ENCODE measurements around the gene CUBN.
A peak's percentile ranks its signal among the peaks of the same experiment; 100 is the strongest.

Gene CUBN

DNA sequence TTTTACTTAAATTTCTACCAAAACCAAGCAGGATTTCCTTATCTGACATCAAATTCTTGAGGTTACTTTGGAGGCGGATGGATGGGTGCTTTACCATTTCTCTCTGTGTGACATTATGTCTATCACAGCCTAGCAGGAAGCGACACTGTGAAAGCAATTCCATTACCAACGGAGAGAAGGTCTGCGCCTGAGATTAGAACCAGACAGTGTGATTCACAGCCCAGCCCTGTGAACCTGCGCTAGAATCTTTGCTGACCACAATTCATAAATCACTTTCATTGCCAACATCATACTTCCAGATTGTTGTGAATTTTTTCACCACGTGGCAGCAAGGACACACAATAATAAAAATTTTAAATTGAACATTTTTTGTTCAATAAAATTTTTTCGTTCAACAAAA lies 126.5 kb downstream of the CUBN start:
- Histone ChIP-seq H3K27me3 (ENCODE audit: insufficient read depth, low read length) (no peaks in the 10 kb centered on the region), H3K36me3 (ENCODE audit: insufficient read depth, low read length) (no peaks in the 10 kb centered on the region), H2AFZ (ENCODE audit: low read length, unreplicated experiment) (no peak overlapping the region), H3K79me2 (ENCODE audit: control insufficient read depth, insufficient read depth, low read length, unreplicated experiment) (no peaks in the 10 kb centered on the region), H3K4me1 (ENCODE audit: control insufficient read depth, insufficient read depth, low read length, unreplicated experiment) (peaks cover 49% of the 10 kb centered on the region), H3K27ac (ENCODE audit: low read depth, low read length) (peak overlapping the region; percentile 100), H3K4me3 (ENCODE audit: low read depth, low read length) (peak overlapping the region; percentile 31; the same call in 1 of the 2 replicates)

DNA sequence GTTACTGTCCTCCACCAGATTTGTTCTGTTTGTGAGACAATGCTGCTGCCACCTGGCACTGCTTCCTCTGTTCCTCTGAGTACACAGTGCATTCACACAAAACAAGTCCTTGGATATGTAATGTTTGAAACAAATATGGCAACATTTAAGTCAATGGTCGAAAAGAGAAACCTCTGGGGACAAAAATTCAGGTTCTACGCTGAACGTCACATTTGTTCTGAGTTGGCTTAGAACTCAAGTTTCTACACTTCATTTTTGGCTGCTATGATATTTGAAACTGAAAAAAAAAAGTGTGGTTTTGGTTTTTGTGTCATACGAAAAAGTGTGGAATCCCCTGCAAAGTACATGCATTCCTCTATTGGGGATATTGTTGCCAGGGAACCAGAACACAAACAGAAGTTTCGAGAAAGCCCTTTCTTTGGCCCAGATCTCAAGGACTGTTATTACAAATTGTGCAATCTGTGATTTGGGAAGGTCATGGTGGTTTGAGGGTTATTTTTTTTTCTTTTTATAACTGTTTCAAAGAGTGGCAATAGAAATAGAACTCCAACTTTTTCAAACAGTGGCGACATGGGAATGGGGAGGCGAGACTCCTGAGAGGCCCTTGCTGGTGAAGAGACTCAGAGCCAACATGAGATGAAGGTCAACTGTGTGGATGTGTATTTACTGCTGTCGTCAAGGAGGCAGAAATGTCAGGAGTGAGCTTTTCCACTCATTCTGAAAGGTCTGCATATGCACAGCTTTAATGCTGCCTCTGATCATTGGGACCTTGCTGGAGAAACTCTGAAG lies 127.5 kb downstream of the CUBN start:
- no peaks in the 10 kb centered on the region for H3K79me2 ChIP-seq (ENCODE audit: control insufficient read depth, insufficient read depth, low read length, unreplicated experiment)
- no peaks in the 10 kb centered on the region for H3K36me3 ChIP-seq (ENCODE audit: insufficient read depth, low read length)
- peak overlapping the region; percentile 100 for H3K27ac ChIP-seq (ENCODE audit: low read depth, low read length)
- H3K4me1 ChIP-seq (ENCODE audit: control insufficient read depth, insufficient read depth, low read length, unreplicated experiment) = peaks cover 45% of the 10 kb centered on the region
- H3K27me3 ChIP-seq (ENCODE audit: insufficient read depth, low read length) = no peaks in the 10 kb centered on the region
- peak overlapping the region; percentile 49; the same call in 1 of the 2 replicates for H3K4me3 ChIP-seq (ENCODE audit: low read depth, low read length)
- no peak overlapping the region for H2AFZ ChIP-seq (ENCODE audit: low read length, unreplicated experiment)

DNA sequence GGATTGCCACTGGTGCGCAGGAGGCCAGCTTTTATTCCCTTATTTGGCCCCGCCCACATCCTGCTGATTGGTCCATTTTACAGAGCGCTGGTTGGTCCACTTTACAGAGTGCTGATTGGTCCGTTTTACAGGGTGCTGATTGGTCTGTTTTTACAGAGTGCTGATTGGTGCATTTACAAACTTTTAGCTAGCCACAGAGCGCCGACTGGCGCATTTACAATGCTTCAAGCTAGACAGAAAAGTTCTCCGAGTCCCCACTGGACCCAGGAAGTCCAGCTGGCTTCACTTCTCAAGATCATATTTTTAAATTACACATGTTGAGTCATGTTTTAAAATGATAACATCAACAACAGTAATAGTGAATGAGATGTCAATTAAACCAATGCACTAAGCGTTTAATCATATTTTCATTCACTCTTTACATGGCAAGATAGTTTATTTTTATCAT lies 128.3 kb downstream of the CUBN start:
- peak overlapping the region; percentile 100 for H3K27ac ChIP-seq (ENCODE audit: low read depth, low read length)
- peak overlapping the region; percentile 49; the same call in 1 of the 2 replicates for H3K4me3 ChIP-seq (ENCODE audit: low read depth, low read length)
- peaks cover 52% of the 10 kb centered on the region for H3K4me1 ChIP-seq (ENCODE audit: control insufficient read depth, insufficient read depth, low read length, unreplicated experiment)
- no peaks in the 10 kb centered on the region for H3K36me3 ChIP-seq (ENCODE audit: insufficient read depth, low read length)
- no peak overlapping the region for H2AFZ ChIP-seq (ENCODE audit: low read length, unreplicated experiment)
- H3K79me2 ChIP-seq (ENCODE audit: control insufficient read depth, insufficient read depth, low read length, unreplicated experiment) = no peaks in the 10 kb centered on the region
- H3K27me3 ChIP-seq (ENCODE audit: insufficient read depth, low read length) = no peaks in the 10 kb centered on the region

DNA sequence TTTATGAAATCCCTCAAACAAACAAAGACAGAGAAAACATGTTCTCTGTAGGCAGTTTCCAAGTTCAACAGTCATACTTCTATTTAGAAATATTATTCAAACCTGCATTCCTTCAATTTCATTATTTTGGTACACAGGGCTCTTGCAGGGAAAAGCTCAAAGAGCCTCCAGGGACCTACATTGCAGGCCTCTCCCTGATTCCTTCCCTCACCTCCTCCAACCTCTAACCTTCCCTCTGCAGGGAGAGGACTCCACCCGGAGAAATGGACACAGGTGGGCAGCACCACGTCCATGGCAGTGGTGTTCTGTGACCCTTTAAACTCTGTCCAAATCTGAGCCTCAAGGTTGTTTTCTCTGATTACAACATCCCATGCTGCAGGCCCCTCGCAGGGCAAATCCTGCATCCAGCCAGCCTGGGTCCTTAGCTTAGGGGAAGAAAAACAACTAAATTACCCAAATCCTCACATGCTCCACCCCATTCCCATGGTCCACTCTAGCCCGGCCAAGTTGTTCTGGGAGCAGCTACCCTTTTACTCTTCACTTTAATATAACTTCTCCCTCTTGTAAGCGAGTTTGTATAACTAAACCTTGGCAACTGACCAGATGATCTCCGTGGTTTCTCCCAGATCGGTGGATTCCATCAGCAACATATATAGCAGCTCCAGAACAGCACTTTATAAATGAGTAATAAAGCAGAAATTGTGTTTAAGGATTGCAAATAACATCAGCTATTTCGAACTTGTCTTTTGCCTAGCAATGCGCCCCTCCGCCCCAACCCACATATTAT lies 129.8 kb downstream of the CUBN start:
- Histone ChIP-seq H3K27ac (ENCODE audit: low read depth, low read length) (peak overlapping the region; percentile 100), H3K36me3 (ENCODE audit: insufficient read depth, low read length) (no peaks in the 10 kb centered on the region), H2AFZ (ENCODE audit: low read length, unreplicated experiment) (no peak overlapping the region)

DNA sequence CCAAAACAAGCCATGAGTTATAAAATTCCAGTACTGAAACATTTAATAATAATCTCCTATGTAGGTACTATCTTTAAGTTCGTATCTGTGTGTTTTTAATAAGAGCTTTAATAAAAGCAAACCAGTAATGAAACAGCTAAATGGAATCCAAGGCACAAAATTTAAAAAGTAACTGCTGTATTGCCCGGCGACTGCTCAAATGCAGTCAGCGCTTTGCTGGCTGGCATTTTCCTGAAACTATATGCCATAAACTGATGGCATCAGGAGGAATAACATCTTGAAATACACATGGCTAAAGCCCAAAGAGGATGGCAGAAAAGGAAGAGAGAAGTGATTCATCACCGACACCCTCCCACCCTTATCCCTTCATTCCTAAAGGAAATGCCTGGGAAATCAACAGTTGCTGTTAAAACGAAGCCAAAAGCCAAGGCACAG lies 133.1 kb downstream of the CUBN start:
- Histone ChIP-seq H3K27me3 (ENCODE audit: insufficient read depth, low read length) (no peaks in the 10 kb centered on the region), H3K4me3 (ENCODE audit: low read depth, low read length) (peak overlapping the region; percentile 29), H3K27ac (ENCODE audit: low read depth, low read length) (peak overlapping the region; percentile 93), H3K36me3 (ENCODE audit: insufficient read depth, low read length) (no peaks in the 10 kb centered on the region), H3K79me2 (ENCODE audit: control insufficient read depth, insufficient read depth, low read length, unreplicated experiment) (no peaks in the 10 kb centered on the region), H2AFZ (ENCODE audit: low read length, unreplicated experiment) (peak overlapping the region; percentile 26), H3K4me1 (ENCODE audit: control insufficient read depth, insufficient read depth, low read length, unreplicated experiment) (peaks cover 40% of the 10 kb centered on the region)

More for the DNA sequence above, 129.8 kb downstream of the CUBN start:
- Histone ChIP-seq H3K4me3 (ENCODE audit: low read depth, low read length) (no peak overlapping the region), H3K27me3 (ENCODE audit: insufficient read depth, low read length) (no peaks in the 10 kb centered on the region), H3K4me1 (ENCODE audit: control insufficient read depth, insufficient read depth, low read length, unreplicated experiment) (peaks cover 58% of the 10 kb centered on the region), H3K79me2 (ENCODE audit: control insufficient read depth, insufficient read depth, low read length, unreplicated experiment) (no peaks in the 10 kb centered on the region)

DNA sequence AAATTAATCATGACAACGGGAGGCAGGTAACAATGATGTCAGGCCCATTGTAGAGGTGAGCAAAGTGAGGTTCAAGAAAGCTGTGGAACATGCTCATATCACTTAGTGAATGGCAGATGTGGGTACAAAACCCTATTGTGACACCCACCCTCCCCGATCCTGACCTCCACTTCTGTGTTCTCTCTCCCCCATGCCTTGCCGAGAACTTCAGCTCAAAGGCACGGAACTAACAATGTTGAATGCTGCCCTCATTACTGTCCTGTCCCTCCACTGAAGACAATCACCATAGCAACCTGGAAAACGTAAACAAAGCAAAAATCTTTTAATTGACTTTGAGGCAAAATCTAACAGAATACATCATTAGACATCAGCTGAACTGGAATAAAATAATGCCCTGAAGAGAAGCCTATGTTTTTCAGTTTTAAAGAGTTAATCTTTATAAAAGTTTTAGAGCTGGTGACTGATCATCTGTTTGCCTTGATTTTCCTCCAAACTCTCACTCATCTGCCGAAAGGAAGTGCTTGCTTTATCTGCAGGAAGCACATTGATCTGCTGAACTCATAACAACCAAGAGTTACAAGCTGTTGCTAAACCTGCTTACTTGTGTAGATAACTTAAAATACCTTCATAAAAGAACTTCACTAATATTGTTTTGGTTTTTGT lies 133.6 kb downstream of the CUBN start:
- Histone ChIP-seq H3K79me2 (ENCODE audit: control insufficient read depth, insufficient read depth, low read length, unreplicated experiment) (no peaks in the 10 kb centered on the region), H3K27me3 (ENCODE audit: insufficient read depth, low read length) (no peaks in the 10 kb centered on the region), H3K27ac (ENCODE audit: low read depth, low read length) (peak overlapping the region; percentile 93), H3K4me3 (ENCODE audit: low read depth, low read length) (peak overlapping the region; percentile 29), H3K4me1 (ENCODE audit: control insufficient read depth, insufficient read depth, low read length, unreplicated experiment) (peaks cover 35% of the 10 kb centered on the region), H3K36me3 (ENCODE audit: insufficient read depth, low read length) (no peaks in the 10 kb centered on the region), H2AFZ (ENCODE audit: low read length, unreplicated experiment) (peak overlapping the region; percentile 26)

DNA sequence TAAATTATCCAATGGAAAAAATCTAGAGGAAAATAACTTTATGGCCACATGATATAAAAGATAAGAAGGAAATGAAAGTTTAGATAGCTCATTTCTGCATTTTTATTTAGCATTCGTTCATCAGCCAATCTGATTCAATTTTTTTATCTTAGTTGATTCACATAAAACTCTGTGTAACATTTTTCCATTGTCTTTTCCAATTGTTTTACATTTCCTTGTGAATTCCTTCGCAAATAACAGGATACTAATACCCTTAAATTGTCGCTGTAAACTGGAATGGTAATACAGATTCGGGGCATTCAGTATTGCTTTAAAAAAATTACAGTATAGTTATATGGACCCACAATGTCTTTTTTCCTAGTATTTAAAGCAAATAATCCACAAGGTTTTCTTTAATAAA lies 136.4 kb downstream of the CUBN start:
- peak overlapping the region; percentile 74 for H3K4me3 ChIP-seq (ENCODE audit: low read depth, low read length)
- H3K27ac ChIP-seq (ENCODE audit: low read depth, low read length) = peak overlapping the region; percentile 84
- H3K27me3 ChIP-seq (ENCODE audit: insufficient read depth, low read length) = no peaks in the 10 kb centered on the region
- H3K4me1 ChIP-seq (ENCODE audit: control insufficient read depth, insufficient read depth, low read length, unreplicated experiment) = peaks cover 20% of the 10 kb centered on the region
- peak overlapping the region; percentile 97 for H2AFZ ChIP-seq (ENCODE audit: low read length, unreplicated experiment)
- no peaks in the 10 kb centered on the region for H3K36me3 ChIP-seq (ENCODE audit: insufficient read depth, low read length)
- H3K79me2 ChIP-seq (ENCODE audit: control insufficient read depth, insufficient read depth, low read length, unreplicated experiment) = no peaks in the 10 kb centered on the region

DNA sequence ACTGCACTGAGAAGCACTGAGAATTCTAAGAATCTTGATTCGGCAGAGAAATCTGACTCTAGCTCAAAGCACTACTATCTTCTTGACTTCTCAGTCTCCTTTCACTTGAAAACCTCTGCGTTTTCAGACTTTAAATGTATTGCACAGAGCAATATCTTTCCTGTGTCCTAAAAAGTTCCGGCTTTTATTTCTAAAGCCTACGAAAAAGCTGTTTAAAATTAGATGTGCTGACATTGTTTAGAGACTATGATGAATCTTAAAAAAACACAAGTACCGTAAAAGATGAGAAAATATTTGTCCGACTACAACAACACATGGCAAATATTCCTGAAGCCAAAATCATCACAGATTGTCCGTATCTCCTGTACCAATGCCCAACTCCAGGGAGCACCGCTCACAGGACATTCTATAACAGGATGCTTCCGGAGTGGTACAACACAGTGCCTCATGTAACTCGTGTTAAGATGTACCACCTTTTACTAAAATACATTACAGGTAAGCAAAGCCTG lies 136.9 kb downstream of the CUBN start:
- Histone ChIP-seq H3K4me3 (ENCODE audit: low read depth, low read length) (peak overlapping the region; percentile 74), H3K36me3 (ENCODE audit: insufficient read depth, low read length) (no peaks in the 10 kb centered on the region), H3K27ac (ENCODE audit: low read depth, low read length) (peak overlapping the region; percentile 84), H3K27me3 (ENCODE audit: insufficient read depth, low read length) (no peaks in the 10 kb centered on the region), H3K79me2 (ENCODE audit: control insufficient read depth, insufficient read depth, low read length, unreplicated experiment) (no peaks in the 10 kb centered on the region), H3K4me1 (ENCODE audit: control insufficient read depth, insufficient read depth, low read length, unreplicated experiment) (peaks cover 23% of the 10 kb centered on the region), H2AFZ (ENCODE audit: low read length, unreplicated experiment) (peak overlapping the region; percentile 97)

DNA sequence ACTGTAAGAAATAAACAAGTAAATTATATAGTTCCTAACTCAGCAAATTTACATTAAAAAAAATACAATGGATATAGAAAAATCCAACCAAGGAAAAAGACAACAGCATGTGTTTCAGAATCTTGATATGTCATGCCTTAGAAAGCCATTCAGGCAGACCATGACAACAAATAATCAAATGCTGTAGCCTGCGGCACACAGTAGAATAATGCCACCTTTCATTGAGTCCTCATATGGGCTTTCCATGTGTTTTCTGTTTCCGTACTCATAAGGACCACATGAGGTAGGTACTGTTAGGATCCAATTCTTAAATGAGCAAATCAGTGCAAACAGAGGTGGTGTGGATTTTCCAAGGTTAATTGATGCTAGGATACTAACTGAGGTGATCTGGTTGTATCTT lies 138.6 kb downstream of the CUBN start:
- Histone ChIP-seq H3K79me2 (ENCODE audit: control insufficient read depth, insufficient read depth, low read length, unreplicated experiment) (no peaks in the 10 kb centered on the region), H2AFZ (ENCODE audit: low read length, unreplicated experiment) (no peak overlapping the region), H3K4me1 (ENCODE audit: control insufficient read depth, insufficient read depth, low read length, unreplicated experiment) (peaks cover 29% of the 10 kb centered on the region), H3K27me3 (ENCODE audit: insufficient read depth, low read length) (no peaks in the 10 kb centered on the region), H3K4me3 (ENCODE audit: low read depth, low read length) (no peak overlapping the region), H3K27ac (ENCODE audit: low read depth, low read length) (no peak overlapping the region), H3K36me3 (ENCODE audit: insufficient read depth, low read length) (no peaks in the 10 kb centered on the region)

DNA sequence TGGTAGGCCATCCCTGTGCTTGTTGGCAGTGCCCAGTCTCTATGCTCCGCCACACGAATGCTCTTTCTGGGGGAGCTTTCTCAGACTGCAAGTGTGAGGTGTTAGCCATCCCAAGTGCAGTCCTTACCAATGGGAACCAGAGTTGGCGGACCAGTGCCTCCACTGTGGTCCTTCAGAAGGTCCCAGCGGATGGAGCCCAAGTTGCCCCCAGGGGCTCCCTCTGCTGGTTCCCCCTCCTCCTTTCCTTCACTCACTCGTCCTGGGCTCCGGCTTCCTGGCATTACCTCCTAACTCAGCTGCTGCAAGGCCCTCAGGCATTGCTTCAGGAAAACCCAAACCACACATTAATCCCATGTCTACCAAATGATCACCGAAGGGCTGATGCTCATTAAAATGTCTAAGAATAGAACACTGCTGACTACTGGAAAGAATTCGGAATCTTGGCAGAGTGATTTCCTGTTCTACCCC lies 139.8 kb downstream of the CUBN start:
- peaks cover 30% of the 10 kb centered on the region for H3K4me1 ChIP-seq (ENCODE audit: control insufficient read depth, insufficient read depth, low read length, unreplicated experiment)
- H3K36me3 ChIP-seq (ENCODE audit: insufficient read depth, low read length) = no peaks in the 10 kb centered on the region
- H3K4me3 ChIP-seq (ENCODE audit: low read depth, low read length) = no peak overlapping the region
- no peaks in the 10 kb centered on the region for H3K79me2 ChIP-seq (ENCODE audit: control insufficient read depth, insufficient read depth, low read length, unreplicated experiment)
- H3K27ac ChIP-seq (ENCODE audit: low read depth, low read length) = no peak overlapping the region
- no peak overlapping the region for H2AFZ ChIP-seq (ENCODE audit: low read length, unreplicated experiment)
- no peaks in the 10 kb centered on the region for H3K27me3 ChIP-seq (ENCODE audit: insufficient read depth, low read length)

Data from ACC112 (cell line).